Measurements from ENCODE around the gene NLRC5.

Gene NLRC5

DNA sequence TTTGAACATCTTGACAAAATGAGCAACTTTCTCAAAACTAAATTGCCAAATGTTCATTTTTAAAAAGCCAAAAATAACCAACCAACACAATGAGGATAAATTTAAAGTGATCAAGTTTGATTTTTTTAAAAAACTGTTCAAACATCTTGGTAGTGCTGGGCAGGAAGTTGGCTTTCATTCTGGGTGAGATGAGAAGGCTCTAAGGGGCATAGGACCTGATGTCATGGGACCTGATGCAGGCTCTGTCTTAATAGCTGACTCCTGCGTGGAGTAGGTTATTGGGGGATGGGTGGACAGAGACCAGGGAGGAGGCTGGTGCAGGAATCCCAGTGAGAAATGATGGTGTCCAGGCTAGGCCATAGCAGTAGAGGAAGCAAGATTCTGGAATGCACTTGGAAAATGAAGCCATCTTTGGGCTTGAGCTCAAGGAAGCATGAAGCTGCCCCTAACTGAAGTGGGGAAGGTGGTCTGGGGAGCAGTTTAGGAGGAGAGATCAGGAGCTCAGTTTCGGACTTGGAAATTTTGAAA, 20.4 kb downstream of the NLRC5 start:
- Histone ChIP-seq H3K27ac (no peak overlapping the region), H3K4me3 (no peak overlapping the region)
- DNase-seq (ENCODE audit: low spot score): no peak
- TF ChIP-seq CTCF (IDR thresholded peaks at IDR 0.05): no peak

GRCh38 chr16:57012353-57012752, 23.0 kb downstream of the NLRC5 start:
- no peak overlapping the region for H3K27ac ChIP-seq
- DNase-seq (ENCODE audit: low spot score): no peak
- TF ChIP-seq CTCF (IDR thresholded peaks at IDR 0.05): no peak
- no peak overlapping the region for H3K4me3 ChIP-seq

DNA sequence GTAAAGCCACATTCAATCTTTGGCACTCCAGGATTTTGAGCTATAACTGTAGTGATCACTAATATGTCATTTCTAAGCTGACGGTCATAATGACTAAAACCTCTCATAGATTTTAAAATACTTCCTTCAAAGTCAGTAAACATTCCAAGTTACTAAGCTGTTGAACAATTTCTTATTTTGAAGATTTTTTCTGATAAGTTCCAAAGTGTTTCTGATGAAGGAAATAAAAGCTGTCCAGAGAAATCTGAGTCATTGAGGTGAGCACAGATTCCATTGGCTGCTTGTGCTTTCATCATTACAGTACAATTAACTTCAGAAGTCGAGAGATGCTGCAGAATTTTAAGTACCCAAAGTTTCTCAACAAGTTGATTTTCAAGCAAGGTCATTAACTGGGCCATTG, 23.9 kb downstream of the NLRC5 start:
- Histone ChIP-seq H3K27ac (no peak overlapping the region), H3K4me3 (no peak overlapping the region)
- no peak for DNase-seq (ENCODE audit: low spot score)
- TF ChIP-seq CTCF (IDR thresholded peaks at IDR 0.05): no peak

- no peak for DNase-seq (ENCODE audit: low spot score)
- Histone ChIP-seq H3K27ac (no peak overlapping the region), H3K4me3 (no peak overlapping the region)
- TF ChIP-seq CTCF (IDR thresholded peaks at IDR 0.05): no peak
Observed at GRCh38 chr16:57013902-57014301, 24.5 kb downstream of the NLRC5 start.

- Histone ChIP-seq H3K4me3 (no peak overlapping the region), H3K27ac (no peak overlapping the region)
- TF ChIP-seq CTCF (IDR thresholded peaks at IDR 0.05): no peak
- no peak for DNase-seq (ENCODE audit: low spot score)
Observed at GRCh38 chr16:57016301-57016700, 26.9 kb downstream of the NLRC5 start.

GRCh38 chr16:57016831-57017230, 27.5 kb downstream of the NLRC5 start:
- no peak overlapping the region for H3K27ac ChIP-seq
- TF ChIP-seq CTCF (IDR thresholded peaks at IDR 0.05): no peak
- no peak for DNase-seq (ENCODE audit: low spot score)
- no peak overlapping the region for H3K4me3 ChIP-seq

DNA sequence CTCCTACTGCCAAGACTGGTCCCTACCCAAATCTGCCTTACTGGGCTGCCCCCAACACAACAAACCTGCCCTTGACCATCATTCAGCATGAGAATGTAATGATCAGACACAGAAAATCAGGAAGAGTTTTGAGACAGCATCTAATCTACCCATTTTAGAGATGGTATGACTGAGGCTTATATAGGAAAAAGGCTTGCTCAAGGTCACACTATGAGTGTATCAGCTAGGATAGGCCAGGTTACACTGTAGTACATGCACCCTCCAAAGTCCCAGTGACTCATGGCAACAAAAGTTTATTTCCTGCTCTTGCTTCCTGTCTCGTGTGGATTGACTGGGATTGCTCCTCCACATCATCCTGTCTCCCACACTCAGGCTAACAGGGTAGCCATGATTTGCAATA, 27.9 kb downstream of the NLRC5 start:
- DNase-seq (ENCODE audit: low spot score): no peak
- no peak overlapping the region for H3K4me3 ChIP-seq
- TF ChIP-seq CTCF (IDR thresholded peaks at IDR 0.05): no peak
- H3K27ac ChIP-seq: no peak overlapping the region

Data from coronary artery (tissue), 2 donors.